Body of pancreas (tissue), 4 donors: Measurements from ENCODE around the gene CACUL1. TPM values are rescaled to one million over a fixed set of nuclear protein-coding genes. Genes with fewer than 3 reads are reported as not detected.

Source experiments
- ATAC-seq: fragments of 150-250 bp; one replicate; pipeline ENCODE4 v1.9.1; 2016
- DNase-seq, 4 donors: peaks; one replicate each; pipeline ENCODE4 v3.0.0-alpha.2; 2019
- H3K27ac ChIP-seq, 4 donors: fragments of 200-600 bp; sonication (generic); 1 replicate in 3 of 4; 2 replicates in 1 of 4; pipeline versions ENCODE4 v1.5.1 to v1.6.1; 2016 to 2019; ENCODE audit warnings: mild to moderate bottlenecking in 1 of 4, mixed read lengths in 1 of 4, moderate library complexity in 1 of 4
- H3K27me3 ChIP-seq, 2 donors: fragments of 200-600 bp; sonication (generic); one replicate each; pipeline ENCODE4 v1.6.0; 2016; ENCODE audit warnings: mild to moderate bottlenecking in 1 of 2
- H3K36me3 ChIP-seq, 2 donors: fragments of 200-600 bp; sonication (generic); replicated peaks in 1 of 2; 2 replicates each; pipeline ENCODE4 v1.5.1; 2016; ENCODE audit warnings: low read depth in 2 of 2; ENCODE audit not compliant: insufficient read depth in 1 of 2
- H3K4me1 ChIP-seq: fragments of 200-600 bp; sonication (generic); one replicate; pipeline ENCODE4 v1.6.0; 2016
- H3K4me3 ChIP-seq, 2 donors: fragments of 200-600 bp; sonication (generic); 1 replicate in 1 of 2; 2 replicates in 1 of 2; pipeline ENCODE4 v1.5.1; 2016 to 2019
- H3K9me3 ChIP-seq, 3 donors: fragments of 200-600 bp; sonication (generic); 1 replicate in 2 of 3; 2 replicates in 1 of 3; pipeline ENCODE4 v1.5.1; 2016
- CTCF ChIP-seq, 7 experiments: fragments of 450-650 bp in 4 of 7; fragments of 200-600 bp in 3 of 7; sonication (generic) in 3 of 7; IDR thresholded peaks; one replicate each; pipeline ENCODE4 v1.5.1; 2016 to 2019; ENCODE audit warnings: antibody characterized with exemption in 7 of 7
- POLR2A ChIP-seq, 3 donors: fragments of 450-650 bp; IDR thresholded peaks; one replicate each; pipeline ENCODE4 v1.6.1; 2016; ENCODE audit warnings: antibody characterized with exemption in 3 of 3, mild to moderate bottlenecking in 2 of 3
- WGBS, 2 donors: methylation state at CpG; one replicate each; pipeline ENCODE4 v1.1.5; 2017; 5-methylcytosine and 5-hydroxymethylcytosine counted together
- intact Hi-C: fragments of 100-400 bp; cut with DNase I; formaldehyde crosslinking; loops from one replicate; pipeline ENCODE4 v1.15.1; 2023
- total RNA-seq, 2 donors: library from RNA; depleted of rRNA; stranded (reverse); fragments of >200 nt; gene quantifications; one replicate each; pipeline ENCODE4 v1.1.0, GENCODE V29; 2016

The CACUL1 gene
- total RNA-seq, 2 donors from 2014 or later: 12.9 to 16.1 TPM

DNA sequence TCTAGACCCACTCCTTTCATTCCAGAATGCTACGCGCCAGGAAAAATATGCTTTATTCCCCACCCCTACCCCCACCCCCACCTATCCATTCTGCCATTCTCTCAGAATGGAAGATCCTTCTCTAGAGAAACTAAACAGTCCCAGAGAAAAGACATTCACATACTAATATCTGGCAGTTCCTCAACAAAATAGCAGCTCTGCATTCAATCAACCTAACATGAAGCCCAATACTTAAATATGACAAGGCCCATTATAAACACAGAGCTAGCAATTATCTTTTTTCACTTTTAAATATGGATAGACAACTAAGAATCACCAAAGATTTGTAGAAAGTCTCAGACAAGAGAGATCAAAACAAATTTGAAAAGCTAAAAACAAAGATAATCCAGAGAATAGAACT lies 16.4 kb downstream of the CACUL1 start:
- Histone ChIP-seq H3K4me1 (peaks cover 96% of the 10 kb centered on the region), H3K4me3 (no peak overlapping the region), H3K27me3 (no peaks in the 10 kb centered on the region), H3K36me3 (no peaks in the 10 kb centered on the region), H3K27ac (peak overlapping the region in 2 of 4 donors; percentile 17 to 26), H3K9me3 (no peaks in the 10 kb centered on the region)
- no peak for TF ChIP-seq CTCF (IDR thresholded peaks at IDR 0.05)
- TF ChIP-seq POLR2A (IDR thresholded peaks at IDR 0.05): no peak
- 37 to 69% methylated on average over 2 of the region's 2 CpGs for WGBS, 2 donors
- no peak for ATAC-seq
- intact Hi-C loops: no loop called here
- DNase-seq: no peak

GRCh38 chr10:118737603-118738302 lies 17.0 kb downstream of the CACUL1 start:
- DNase-seq (no peak), ATAC-seq (no peak)
- H3K4me1 ChIP-seq: peaks cover 94% of the 10 kb centered on the region

DNA sequence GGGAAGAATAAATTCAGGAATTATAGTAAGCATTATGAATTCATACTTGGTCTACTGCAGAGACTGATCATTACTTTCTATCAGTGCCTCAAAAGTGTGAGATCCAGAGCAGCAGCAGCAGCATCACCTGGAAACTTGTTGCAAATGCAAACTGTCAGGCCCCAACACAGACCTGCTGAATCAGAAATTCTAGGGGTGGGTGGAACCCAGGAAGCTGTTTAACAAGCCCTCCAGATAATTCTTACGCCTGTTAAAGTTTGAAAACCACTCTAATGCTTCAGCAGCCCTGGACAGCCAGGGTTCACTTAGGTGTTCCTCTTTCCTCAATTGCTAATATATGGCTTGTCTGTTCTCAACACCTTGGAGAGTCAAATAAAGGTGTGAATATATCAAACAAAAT lies 19.5 kb downstream of the CACUL1 start:
- 36 to 53% methylated on average over 1 of the region's 1 CpG for WGBS, 2 donors
- H3K27ac ChIP-seq: no peak overlapping the region

More at GRCh38 chr10:118737603-118738302, 17.0 kb downstream of the CACUL1 start:
- no peaks in the 10 kb centered on the region for H3K36me3 ChIP-seq
- intact Hi-C loops: no loop called here
- TF ChIP-seq POLR2A (IDR thresholded peaks at IDR 0.05) (no peak), CTCF (IDR thresholded peaks at IDR 0.05) (no peak)
- H3K4me3 ChIP-seq: no peak overlapping the region
- no peaks in the 10 kb centered on the region for H3K9me3 ChIP-seq
- H3K27ac ChIP-seq: peak overlapping the region in 2 of 4 donors; percentile 17 to 26
- no peaks in the 10 kb centered on the region for H3K27me3 ChIP-seq
- WGBS, 2 donors: 54 to 61% methylated on average over 3 of the region's 3 CpGs

DNA sequence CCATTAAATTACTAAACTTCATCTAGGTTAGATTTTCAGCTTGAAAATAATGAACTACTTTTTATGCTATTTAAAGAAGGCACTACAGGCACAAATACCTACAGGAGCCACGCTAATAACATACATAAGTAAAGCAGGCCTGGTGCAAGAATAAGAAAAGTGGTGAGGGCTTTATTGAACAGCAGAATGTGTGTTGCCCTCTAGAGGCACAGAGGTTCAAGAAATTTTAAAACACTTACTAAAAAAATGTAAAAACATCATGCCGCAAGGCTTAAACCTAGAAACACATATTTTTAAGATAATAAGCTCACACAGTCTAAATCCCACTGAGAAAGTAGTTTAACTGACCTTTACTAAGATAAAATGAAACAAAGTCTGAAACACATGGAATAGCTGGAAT lies 20.3 kb downstream of the CACUL1 start:
- ATAC-seq: no peak
- intact Hi-C loops: no loop called here
- Histone ChIP-seq H3K27ac (no peak overlapping the region), H3K36me3 (no peaks in the 10 kb centered on the region), H3K9me3 (no peaks in the 10 kb centered on the region), H3K4me3 (no peak overlapping the region), H3K27me3 (no peaks in the 10 kb centered on the region), H3K4me1 (peaks cover 92% of the 10 kb centered on the region)
- 79 to 82% methylated on average over 2 of the region's 2 CpGs for whole genome bisulfite sequencing, 2 donors
- DNase-seq: no peak
- TF ChIP-seq CTCF (IDR thresholded peaks at IDR 0.05) (peak in 2 of 7 experiments; percentile 5 to 9), POLR2A (IDR thresholded peaks at IDR 0.05) (no peak)

More for the DNA sequence above, 19.5 kb downstream of the CACUL1 start:
- ATAC-seq (no peak), DNase-seq (no peak)
- Histone ChIP-seq H3K4me3 (no peak overlapping the region), H3K36me3 (no peaks in the 10 kb centered on the region), H3K27me3 (no peaks in the 10 kb centered on the region), H3K9me3 (no peaks in the 10 kb centered on the region), H3K4me1 (peaks cover 92% of the 10 kb centered on the region)
- intact Hi-C loops: no loop called here
- TF ChIP-seq POLR2A (IDR thresholded peaks at IDR 0.05) (no peak), CTCF (IDR thresholded peaks at IDR 0.05) (no peak)
